Activated CD4-positive, alpha-beta memory T cell treated with anti-CD3 and anti-CD28 coated beads for 36 hours (primary cell): ENCODE results near the gene HAUS6. TPM values are rescaled to one million over a fixed set of nuclear protein-coding genes. Genes with fewer than 3 reads are reported as not detected.
A peak's percentile ranks its signal among the peaks of the same experiment; 100 is the strongest.

ENCODE experiments used
- CTCF ChIA-PET: fragments of 350-600 bp; sonication (Branson Sonifier 250); formaldehyde crosslinking; loops from one replicate; lab custom pipeline; 2021; ENCODE audit warnings: antibody characterized with exemption, inconsistent platforms; lab: Charles Lee
- POLR2A ChIA-PET: fragments of 350-600 bp; sonication (Branson Sonifier 250); formaldehyde crosslinking; loops from one replicate; lab custom pipeline; 2021; ENCODE audit warnings: antibody characterized with exemption; lab: Charles Lee
- DNase-seq: peaks from one replicate; pipeline ENCODE4 v3.0.0-alpha.2; 2020
- H3K27ac Mint-ChIP-seq: one replicate; pipeline ENCODE4 v1.8.0; 2021; ENCODE audit warnings: mixed read lengths
- H3K27me3 Mint-ChIP-seq: one replicate; pipeline ENCODE4 v1.8.0; 2021; ENCODE audit warnings: mixed read lengths
- H3K36me3 Mint-ChIP-seq: one replicate; pipeline ENCODE4 v1.8.0; 2021; ENCODE audit warnings: mixed read lengths
- H3K4me1 Mint-ChIP-seq: one replicate; pipeline ENCODE4 v1.8.0; 2021; ENCODE audit warnings: low read depth, mixed read lengths
- H3K4me3 Mint-ChIP-seq: one replicate; pipeline ENCODE4 v1.8.0; 2021; ENCODE audit warnings: mild to moderate bottlenecking, mixed read lengths
- H3K9me3 Mint-ChIP-seq: one replicate; pipeline ENCODE4 v1.8.0; 2021; ENCODE audit warnings: mixed read lengths
- intact Hi-C: fragments of 100-400 bp; cut with micrococcal nuclease; formaldehyde crosslinking; loops from one replicate; pipeline ENCODE4 v1.15.1; 2023
- total RNA-seq, 2 experiments: library from RNA; stranded (reverse); gene quantifications; one replicate each; pipeline ENCODE4 v1.2.3, GENCODE V29; 2021

The HAUS6 gene
- total RNA-seq, 2 experiments from 2014 or later: 28.7 to 29.8 TPM

DNA sequence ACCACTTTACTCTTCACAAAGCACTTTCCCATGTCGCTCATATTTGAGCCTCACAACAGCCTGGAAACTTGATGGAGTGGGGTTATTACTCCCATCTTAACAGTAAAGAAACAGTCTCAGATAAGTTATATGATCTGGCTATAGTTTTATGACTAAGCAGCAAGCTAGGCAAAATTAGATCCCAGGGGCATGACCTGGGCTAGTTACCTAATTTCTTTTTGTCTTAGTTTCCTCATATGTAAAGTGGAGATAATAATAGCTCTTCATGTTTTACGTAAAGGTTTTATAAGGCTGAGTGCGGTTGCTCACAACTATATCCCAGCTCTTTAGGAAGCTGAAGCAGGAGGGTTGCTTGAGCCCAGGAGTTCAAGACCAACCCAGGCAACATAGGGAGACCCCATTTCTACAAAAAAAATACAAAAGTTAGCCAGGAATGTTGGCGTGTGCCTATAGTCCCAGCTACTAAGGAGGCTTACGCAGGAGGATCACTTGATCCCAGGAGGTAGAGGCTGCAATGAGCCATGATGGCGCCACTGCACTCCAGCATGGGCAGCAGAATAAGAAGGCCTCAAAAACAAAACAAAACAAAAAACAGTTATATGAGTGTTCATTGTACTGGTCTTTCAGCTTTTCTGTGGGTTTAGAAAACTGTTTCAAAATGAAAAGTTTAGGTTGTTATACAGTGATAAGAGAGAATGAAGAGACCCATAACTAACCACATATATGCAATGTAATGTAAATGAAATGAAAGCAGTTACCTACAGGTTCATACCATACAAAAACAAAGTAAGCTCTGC, 31.0 kb upstream of the HAUS6 start:
- H3K27me3 Mint-ChIP-seq: no peaks in the 10 kb centered on the region
- H3K9me3 Mint-ChIP-seq: no peaks in the 10 kb centered on the region
- H3K4me3 Mint-ChIP-seq: no peak overlapping the region
- intact Hi-C loops: loop anchor here (1.0 kb wide), 1 partner anchor 22 kb away; no protein-coding TSS in a partner anchor
- H3K36me3 Mint-ChIP-seq: no peaks in the 10 kb centered on the region
- H3K27ac Mint-ChIP-seq: peak overlapping the region; percentile 54
- POLR2A ChIA-PET: interaction anchor here (0.9 to 2.0 kb wide), 3 partner anchors 21 to 247 kb away, joined by 3 to 15 read pairs (median 3); partner anchors contain the start of gene RPS6
- DNase-seq: peak; percentile 38
- CTCF ChIA-PET: interaction anchor here (0.8 to 2.2 kb wide), 7 partner anchors 22 to 331 kb away, joined by 3 to 12 read pairs (median 3); partner anchors contain the start of gene RRAGA
- H3K4me1 Mint-ChIP-seq: peaks cover 28% of the 10 kb centered on the region

DNA sequence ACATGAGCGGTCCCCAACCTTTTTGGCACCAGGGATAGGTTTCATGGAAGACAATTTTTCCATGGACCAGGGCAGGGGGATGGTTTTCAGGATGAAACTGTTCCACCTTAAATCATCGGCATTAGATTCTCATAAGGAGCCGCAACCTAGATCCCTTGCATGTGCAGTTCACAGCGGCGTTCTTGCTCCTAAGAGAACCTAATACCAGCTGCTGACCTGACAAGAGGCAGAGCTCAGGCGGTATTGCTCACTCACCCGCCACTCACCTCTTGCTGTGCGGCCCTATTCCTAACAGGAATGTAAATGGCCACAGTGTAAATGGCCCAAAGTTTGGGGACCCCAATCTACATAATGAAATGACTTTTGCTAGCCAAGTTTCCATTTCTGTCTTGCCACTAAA, 27.7 kb upstream of the HAUS6 start:
- H3K27ac Mint-ChIP-seq: no peak overlapping the region
- H3K4me1 Mint-ChIP-seq: peaks cover 41% of the 10 kb centered on the region
- ChIA-PET CTCF (interaction anchor here (0.9 kb wide), 1 partner anchor 32 kb away, joined by 3 read pairs; no protein-coding TSS in a partner anchor), POLR2A (no interaction called here)
- H3K9me3 Mint-ChIP-seq: no peaks in the 10 kb centered on the region
- intact Hi-C loops: no loop called here
- DNase-seq: no peak
- no peak overlapping the region for H3K4me3 Mint-ChIP-seq
- H3K36me3 Mint-ChIP-seq: peaks cover 6% of the 10 kb centered on the region
- no peaks in the 10 kb centered on the region for H3K27me3 Mint-ChIP-seq

DNA sequence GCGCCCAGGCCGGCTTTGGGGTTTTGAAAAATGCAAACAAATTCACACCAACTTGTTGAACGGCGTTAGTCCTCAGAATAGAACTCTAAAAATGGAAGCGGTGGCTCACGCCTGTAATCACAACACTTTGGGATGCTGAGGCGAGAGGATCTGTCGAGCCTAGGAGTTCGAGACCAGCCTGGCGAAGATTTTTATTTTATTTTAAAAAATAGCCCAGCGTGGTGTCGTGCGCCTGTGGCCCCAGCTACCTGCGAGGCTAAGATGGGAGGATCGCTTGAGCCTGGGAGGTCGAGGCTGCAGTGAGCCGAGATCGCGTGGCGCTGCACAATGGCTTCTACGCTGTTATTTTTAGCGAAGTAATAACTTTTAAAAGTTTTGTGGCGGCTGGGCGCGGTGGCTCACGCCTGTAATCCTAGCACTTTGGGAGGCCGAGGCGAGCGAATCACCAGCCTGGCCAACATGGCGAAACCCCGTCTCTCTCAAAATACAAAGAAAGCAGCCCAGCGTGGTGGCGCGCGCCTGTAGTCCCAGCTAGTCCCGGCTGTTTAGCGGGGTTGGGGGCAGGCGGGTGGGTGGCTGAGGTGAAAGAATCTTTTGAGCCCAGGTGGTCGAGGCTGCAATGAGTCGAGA, 25.3 kb upstream of the HAUS6 start:
- H3K4me3 Mint-ChIP-seq: peak overlapping the region; percentile 93
- peak overlapping the region; percentile 97 for H3K27ac Mint-ChIP-seq
- intact Hi-C loops: loop anchor here (1.0 to 2.0 kb wide), 5 partner anchors 25 to 79 kb away; partner anchors contain the start of gene RRAGA
- H3K9me3 Mint-ChIP-seq: no peaks in the 10 kb centered on the region
- DNase-seq: peak; percentile 48
- no peaks in the 10 kb centered on the region for H3K27me3 Mint-ChIP-seq
- POLR2A ChIA-PET: interaction anchor here (1.0 to 1.3 kb wide), 3 partner anchors 27 to 103 kb away, joined by 5 to 6 read pairs (median 5); no protein-coding TSS in a partner anchor
- H3K36me3 Mint-ChIP-seq: peaks cover 17% of the 10 kb centered on the region
- CTCF ChIA-PET: interaction anchor here (2.1 kb wide), 1 partner anchor 46 kb away, joined by 9 read pairs; no protein-coding TSS in a partner anchor
- H3K4me1 Mint-ChIP-seq: peaks cover 56% of the 10 kb centered on the region

DNA sequence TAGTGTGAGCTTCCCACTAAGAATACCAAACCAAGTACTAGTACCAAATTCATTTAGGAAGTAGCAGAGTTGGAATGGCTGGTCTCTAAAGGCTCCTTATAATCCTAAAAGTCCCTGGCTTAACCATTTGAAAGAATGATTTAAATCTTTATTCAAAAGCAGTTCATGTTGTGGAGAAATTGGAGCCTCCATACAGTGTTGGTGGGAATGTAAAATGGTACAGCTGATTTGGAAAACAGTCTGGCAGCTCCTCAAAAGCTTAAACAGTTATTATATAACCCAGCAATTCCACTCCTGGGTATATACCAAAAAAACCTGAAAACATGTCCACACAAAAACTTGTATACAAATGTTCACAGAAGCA, 21.7 kb upstream of the HAUS6 start:
- H3K36me3 Mint-ChIP-seq: peaks cover 45% of the 10 kb centered on the region
- no peaks in the 10 kb centered on the region for H3K9me3 Mint-ChIP-seq
- H3K27me3 Mint-ChIP-seq: no peaks in the 10 kb centered on the region
- ChIA-PET POLR2A (interaction anchor here (0.5 to 1.7 kb wide), 5 partner anchors 11 to 110 kb away, joined by 3 to 5 read pairs (median 3); no protein-coding TSS in a partner anchor), CTCF (no interaction called here)
- H3K4me3 Mint-ChIP-seq: peak overlapping the region; percentile 16
- intact Hi-C loops: loop anchor here (1.0 kb wide), 2 partner anchors 37 to 50 kb away; no protein-coding TSS in a partner anchor
- peak overlapping the region; percentile 58 for H3K27ac Mint-ChIP-seq
- no peak for DNase-seq
- H3K4me1 Mint-ChIP-seq: peaks cover 47% of the 10 kb centered on the region

DNA sequence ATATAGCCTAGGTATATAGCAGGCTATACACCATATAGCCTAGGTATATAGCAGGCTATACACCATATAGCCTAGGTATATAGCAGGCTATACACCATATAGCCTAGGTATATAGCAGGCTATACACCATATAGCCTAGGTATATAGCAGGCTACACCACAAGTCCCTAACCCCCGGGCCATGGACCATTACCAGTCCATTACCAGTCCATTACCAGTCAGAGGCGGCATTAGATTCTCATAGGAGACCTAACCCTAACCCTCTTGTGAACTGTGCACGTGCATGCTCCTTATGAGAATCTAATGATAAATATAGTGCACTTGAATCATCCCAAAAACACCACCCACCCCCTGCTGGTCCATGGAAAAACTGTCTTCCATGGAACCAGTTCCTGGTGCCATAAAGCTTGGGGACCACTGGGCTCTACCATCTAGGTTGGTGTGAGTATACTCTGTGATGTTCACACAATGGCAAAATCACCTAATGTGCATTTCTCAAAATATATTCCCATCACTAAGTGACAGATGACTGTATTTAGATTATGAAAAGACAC, 19.9 kb upstream of the HAUS6 start:
- CTCF ChIA-PET: interaction anchor here (1.7 kb wide), 1 partner anchor 73 kb away, joined by 6 read pairs; the partner anchor contains the start of gene RRAGA
- POLR2A ChIA-PET: no interaction called here
- Mint-ChIP-seq H3K36me3 (peaks cover 59% of the 10 kb centered on the region), H3K27me3 (no peaks in the 10 kb centered on the region), H3K4me1 (peaks cover 35% of the 10 kb centered on the region), H3K4me3 (no peak overlapping the region), H3K27ac (no peak overlapping the region), H3K9me3 (no peaks in the 10 kb centered on the region)
- intact Hi-C loops: no loop called here
- no peak for DNase-seq

DNA sequence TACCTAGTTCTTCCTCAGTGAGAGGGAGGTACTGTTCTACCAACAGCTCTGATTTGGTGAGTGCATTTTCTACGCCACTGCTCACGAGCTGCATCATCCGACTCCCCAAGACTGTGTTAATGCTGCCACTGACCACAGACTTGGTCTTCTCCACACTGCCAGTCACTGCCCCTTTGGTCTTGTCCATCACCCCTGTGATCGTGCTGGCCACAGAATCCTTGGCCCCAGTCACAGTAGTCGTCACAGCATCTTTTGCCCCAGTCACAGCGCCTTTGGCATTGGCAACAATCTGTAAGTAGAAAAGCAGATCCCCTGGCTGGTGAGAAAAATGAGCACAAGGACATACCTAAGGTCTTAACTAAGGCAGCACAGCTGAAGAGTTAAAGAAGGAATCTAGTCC, 18.2 kb upstream of the HAUS6 start:
- H3K27ac Mint-ChIP-seq: no peak overlapping the region
- no peaks in the 10 kb centered on the region for H3K27me3 Mint-ChIP-seq
- intact Hi-C loops: no loop called here
- POLR2A ChIA-PET: no interaction called here
- H3K9me3 Mint-ChIP-seq: no peaks in the 10 kb centered on the region
- H3K36me3 Mint-ChIP-seq: peaks cover 68% of the 10 kb centered on the region
- H3K4me3 Mint-ChIP-seq: no peak overlapping the region
- CTCF ChIA-PET: interaction anchor here (0.6 to 1.7 kb wide), 4 partner anchors 10 to 53 kb away, joined by 3 to 6 read pairs (median 4); no protein-coding TSS in a partner anchor
- H3K4me1 Mint-ChIP-seq: peaks cover 29% of the 10 kb centered on the region
- DNase-seq: no peak

DNA sequence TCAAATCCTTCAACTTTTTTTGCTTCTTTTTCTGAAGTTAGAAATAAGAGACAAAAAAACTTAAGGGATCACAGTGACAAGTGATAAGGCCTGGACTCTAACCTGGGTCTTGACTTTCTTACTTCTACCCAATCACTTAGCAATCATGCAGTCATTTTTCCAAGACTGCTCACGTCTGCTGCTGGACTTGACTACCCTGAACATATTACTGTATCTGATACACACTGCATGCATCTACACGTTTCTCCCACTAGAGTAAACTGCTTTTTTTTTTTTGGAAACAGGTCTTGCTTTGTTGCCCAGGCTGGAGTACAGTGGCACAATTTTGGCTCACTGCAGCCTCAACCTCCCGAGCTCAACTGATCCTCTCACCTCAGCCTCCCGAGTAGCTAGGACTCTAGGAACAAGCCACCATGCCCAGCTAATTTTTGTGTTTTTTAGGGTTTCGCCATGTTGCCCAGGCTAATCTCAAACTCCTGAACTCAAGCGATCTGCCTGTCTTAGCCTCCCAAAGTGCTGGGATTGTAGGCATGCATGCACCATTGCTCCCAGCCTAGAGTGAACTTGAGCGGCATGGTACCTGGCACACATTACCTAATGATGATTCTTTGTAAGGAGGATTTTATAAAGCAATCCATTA, 17.2 kb upstream of the HAUS6 start:
- H3K4me1 Mint-ChIP-seq: peaks cover 20% of the 10 kb centered on the region
- CTCF ChIA-PET: interaction anchor here (0.7 to 1.7 kb wide), 3 partner anchors 9 to 62 kb away, joined by 3 to 6 read pairs (median 3); no protein-coding TSS in a partner anchor
- intact Hi-C loops: no loop called here

DNA sequence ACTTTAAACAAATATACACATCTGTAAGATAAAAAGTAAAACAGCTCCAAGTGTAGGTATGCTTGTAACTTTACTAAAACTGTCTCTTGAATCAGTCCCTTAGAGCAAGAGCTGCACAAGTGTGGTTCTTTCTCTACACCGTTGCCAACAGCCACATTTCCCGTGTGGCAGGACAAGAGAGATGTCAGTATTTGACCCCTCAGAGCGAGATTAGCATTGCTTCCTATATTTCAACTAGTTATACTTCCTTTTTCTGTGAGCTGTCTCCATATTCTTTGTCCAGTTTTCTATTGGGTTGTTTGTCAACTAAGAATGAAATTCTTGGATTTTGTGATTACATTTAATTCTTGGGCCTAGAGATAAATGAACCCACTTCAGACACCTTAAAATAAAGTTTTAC, 16.5 kb upstream of the HAUS6 start:
- Mint-ChIP-seq H3K4me3 (no peak overlapping the region), H3K9me3 (no peaks in the 10 kb centered on the region), H3K36me3 (peaks cover 64% of the 10 kb centered on the region), H3K27ac (no peak overlapping the region), H3K4me1 (peaks cover 13% of the 10 kb centered on the region), H3K27me3 (no peaks in the 10 kb centered on the region)
- POLR2A ChIA-PET: no interaction called here
- CTCF ChIA-PET: interaction anchor here (0.7 to 1.7 kb wide), 3 partner anchors 55 to 345 kb away, joined by 3 to 6 read pairs (median 3); no protein-coding TSS in a partner anchor
- DNase-seq: no peak
- intact Hi-C loops: no loop called here

More for the DNA sequence above, 17.2 kb upstream of the HAUS6 start:
- no peak overlapping the region for H3K4me3 Mint-ChIP-seq
- no peaks in the 10 kb centered on the region for H3K27me3 Mint-ChIP-seq
- DNase-seq: no peak
- peaks cover 70% of the 10 kb centered on the region for H3K36me3 Mint-ChIP-seq
- H3K27ac Mint-ChIP-seq: no peak overlapping the region
- POLR2A ChIA-PET: no interaction called here
- no peaks in the 10 kb centered on the region for H3K9me3 Mint-ChIP-seq

DNA sequence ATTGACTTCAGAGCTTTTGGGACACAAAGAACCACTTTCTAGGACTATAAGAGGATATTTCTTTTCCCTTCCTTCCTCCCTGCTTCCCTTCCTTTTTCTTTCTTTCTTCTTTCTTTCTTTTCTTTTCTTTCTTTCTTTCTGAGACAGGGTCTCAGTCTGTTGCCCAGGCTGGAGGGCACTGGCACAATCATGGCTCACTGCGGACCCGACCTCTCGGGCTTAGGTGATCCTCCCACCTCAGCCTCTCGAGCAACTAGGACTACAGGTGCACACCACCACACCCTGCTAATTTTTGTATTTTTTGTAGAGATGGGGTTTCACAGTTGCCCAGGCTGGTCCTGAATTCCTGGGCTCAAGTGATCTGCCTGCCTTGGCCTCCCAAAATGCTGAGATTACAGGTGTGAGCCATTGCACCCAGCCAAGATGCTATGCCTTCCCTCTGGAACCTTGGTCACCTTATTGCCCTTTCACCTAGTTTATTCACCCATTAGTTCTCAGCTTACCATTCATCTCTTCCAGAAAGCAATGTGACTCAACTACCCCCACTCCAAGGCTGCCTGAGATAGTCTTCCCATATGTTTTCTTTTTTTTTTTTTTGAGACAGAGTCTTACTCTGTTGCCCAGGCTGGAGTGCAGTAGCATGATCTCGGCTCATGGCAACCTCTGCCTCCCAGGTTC, 14.5 kb upstream of the HAUS6 start:
- H3K27ac Mint-ChIP-seq: no peak overlapping the region
- ChIA-PET CTCF (no interaction called here), POLR2A (no interaction called here)
- no peak overlapping the region for H3K4me3 Mint-ChIP-seq
- intact Hi-C loops: no loop called here
- no peak for DNase-seq
- H3K27me3 Mint-ChIP-seq: no peaks in the 10 kb centered on the region
- no peaks in the 10 kb centered on the region for H3K4me1 Mint-ChIP-seq
- peaks cover 53% of the 10 kb centered on the region for H3K36me3 Mint-ChIP-seq
- no peaks in the 10 kb centered on the region for H3K9me3 Mint-ChIP-seq

DNA sequence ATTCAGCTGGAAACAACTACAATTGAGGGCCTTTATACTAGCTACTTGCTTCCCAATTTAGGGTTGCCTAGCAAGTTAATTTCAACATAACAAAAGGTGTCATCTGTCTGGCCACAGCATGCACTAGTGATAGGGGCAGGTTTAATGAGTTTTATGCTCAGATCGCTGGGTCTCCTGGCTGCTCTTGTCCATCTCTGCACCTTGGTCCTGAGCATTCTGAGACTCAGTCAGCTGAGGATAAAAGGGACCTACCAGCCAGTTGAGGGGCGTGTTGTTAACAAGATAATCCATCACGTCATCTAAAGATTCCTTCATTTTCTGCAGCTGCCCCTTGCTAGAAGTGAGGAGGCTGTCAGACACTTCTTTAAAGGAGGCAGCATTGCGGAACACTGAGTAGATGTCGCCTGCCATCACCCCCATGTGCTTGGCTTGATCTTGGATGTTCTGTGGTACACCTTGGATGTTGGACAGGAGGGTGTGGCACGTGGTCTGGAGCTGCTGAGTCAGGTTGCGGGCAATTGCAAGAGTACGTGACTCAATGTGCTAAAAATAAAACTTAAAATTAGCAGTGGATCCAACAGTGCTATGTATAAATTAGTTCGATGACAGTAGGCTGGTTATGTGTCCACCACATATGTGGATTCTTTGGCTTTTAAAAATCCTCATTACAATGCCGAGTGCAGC, 13.5 kb upstream of the HAUS6 start:
- CTCF ChIA-PET: no interaction called here
- intact Hi-C loops: no loop called here
- Mint-ChIP-seq H3K27ac (no peak overlapping the region), H3K27me3 (no peaks in the 10 kb centered on the region), H3K4me3 (no peak overlapping the region), H3K4me1 (no peaks in the 10 kb centered on the region), H3K9me3 (no peaks in the 10 kb centered on the region), H3K36me3 (peaks cover 48% of the 10 kb centered on the region)
- POLR2A ChIA-PET: interaction anchor here (0.6 kb wide), 1 partner anchor 9 kb away, joined by 3 read pairs; no protein-coding TSS in a partner anchor
- no peak for DNase-seq
